ENCODE data around the gene RNF123. TPM values are rescaled to one million over a fixed set of nuclear protein-coding genes. Genes with fewer than 3 reads are reported as not detected.

Gene RNF123
- total RNA-seq: 23.7 and 31.4 TPM in 2 replicates

GRCh38 chr3:49689046-49689907 lies at the start of gene RNF123, which contains the start of gene MST1:
Gene RNF123, plus strand, starts transcription at chr3:49689557. Its CDS starts 1,609 bp downstream, at chr3:49691166.
Gene MST1, minus strand, starts transcription at chr3:49689474. Its CDS starts 783 bp downstream, at chr3:49688691.

DNA sequence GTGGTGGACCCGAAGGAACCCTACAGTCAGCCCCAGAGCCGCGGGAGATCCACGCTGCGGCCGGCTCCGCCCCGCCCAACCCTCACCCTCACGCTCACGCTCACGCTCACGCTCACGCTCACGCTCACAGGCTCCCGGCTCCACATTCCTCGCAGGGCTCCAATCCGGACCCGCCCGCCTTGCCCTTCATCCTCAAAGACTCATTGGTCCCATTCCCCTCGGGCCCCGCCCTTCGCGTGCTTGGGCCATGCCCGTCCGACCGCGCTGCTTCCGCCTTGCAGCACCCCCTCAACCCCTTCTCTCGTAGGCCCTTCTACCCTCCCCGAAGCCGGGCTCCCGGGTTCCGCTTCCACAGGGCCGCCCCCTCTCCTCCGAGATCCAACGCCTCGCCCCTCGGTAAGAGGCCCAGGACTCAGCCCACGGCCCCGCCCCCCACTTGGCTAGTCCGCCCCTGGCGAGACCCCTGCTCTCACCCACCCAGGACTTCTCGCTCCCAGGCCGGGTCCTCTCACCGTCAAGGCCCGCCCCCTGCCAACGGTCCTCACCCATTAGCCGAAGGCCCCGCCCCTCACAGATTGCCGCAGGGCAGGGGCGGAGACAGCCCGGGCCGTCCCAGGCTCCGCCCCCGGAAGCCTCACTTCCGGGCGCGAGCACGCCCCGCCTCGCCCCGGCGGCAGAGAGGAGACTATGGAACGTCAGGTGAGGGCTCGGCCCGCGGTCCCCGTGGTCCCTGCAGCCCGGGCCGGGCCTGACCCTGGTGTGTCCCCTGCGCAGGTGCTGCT lies 15.5 kb upstream of the RNF123 start, which contains the start of gene APEH:
Gene APEH, plus strand, starts transcription at position 637 of the 782 bp plus-strand sequence. Its CDS starts 51 bp downstream, at position 688.

GRCh38 chr3:49719214-49719884 lies 30.0 kb downstream of the RNF123 start, which contains the start of gene AMIGO3:
Gene AMIGO3, minus strand, starts transcription at chr3:49719684. Its CDS starts 219 bp downstream, at chr3:49719465.

GRCh38 chr3:49723628-49724551 lies 34.5 kb downstream of the RNF123 start, which contains the start of gene GMPPB:
Gene GMPPB, minus strand, starts transcription at chr3:49723951. Its CDS starts 225 bp downstream, at chr3:49723726.

Other genes with a start within 250 kb of the RNF123 start
- 36.0 and 128 TPM in 2 replicates for gene DAG1, start 219.3 kb upstream of the RNF123 start, total RNA-seq
- 0.09 and 0.12 TPM in 2 replicates for gene BSN, start 135.1 kb upstream of the RNF123 start, total RNA-seq
- 67.1 and 89.7 TPM in 2 replicates for gene APEH, start 15.2 kb upstream of the RNF123 start, total RNA-seq
- gene MST1, start 83 bp upstream of the RNF123 start, total RNA-seq: 9.8 and 10.6 TPM in 2 replicates
- 1.9 TPM in 1 of 2 replicates, not detected in the other for gene AMIGO3, start 30.1 kb downstream of the RNF123 start, total RNA-seq
- gene GMPPB, start 34.4 kb downstream of the RNF123 start, total RNA-seq: 17.7 and 35.0 TPM in 2 replicates
- gene IP6K1, start 97.0 kb downstream of the RNF123 start, total RNA-seq: 27.1 and 28.2 TPM in 2 replicates
- 0.12 TPM in 1 of 2 replicates, not detected in the other for gene CDHR4, start 110.3 kb downstream of the RNF123 start, total RNA-seq
- 3.4 and 11.9 TPM in 2 replicates for gene INKA1, start 113.7 kb downstream of the RNF123 start, total RNA-seq
- 31.2 and 52.0 TPM in 2 replicates for gene UBA7, start 124.4 kb downstream of the RNF123 start, total RNA-seq
- 1.2 and 1.5 TPM in 2 replicates for gene TRAIP, start 167.0 kb downstream of the RNF123 start, total RNA-seq
- gene CAMKV, start 180.3 kb downstream of the RNF123 start, total RNA-seq: not detected in 2 replicates
- 0.68 and 2.0 TPM in 2 replicates for gene MST1R, start 214.3 kb downstream of the RNF123 start, total RNA-seq
- 8.9 and 11.3 TPM in 2 replicates for gene MON1A, start 240.3 kb downstream of the RNF123 start, total RNA-seq

Data from pericardium fibroblast (primary cell).